HEK293 (cell line): ENCODE results near the gene E4F1.

Experiments
- GLI2 ChIP-seq: fragments of 450-650 bp; formaldehyde crosslinking; IDR thresholded peaks from 2 replicates; pipeline ENCODE4; 2017; ENCODE audit warnings: missing biosample characterization, missing genetic modification characterization, low read depth, borderline replicate concordance
- GLI4 ChIP-seq: fragments of 450-650 bp; formaldehyde crosslinking; IDR thresholded peaks from 2 replicates; pipeline ENCODE4 v1.5.1; 2016; ENCODE audit warnings: missing biosample characterization, missing genetic modification characterization
- HOXD13 ChIP-seq: sonication (generic); formaldehyde crosslinking; IDR thresholded peaks from 2 replicates; pipeline ENCODE4 v1.8.0; 2022; ENCODE audit warnings: missing genetic modification reagents, borderline replicate concordance
- OSR2 ChIP-seq: fragments of 450-650 bp; formaldehyde crosslinking; IDR thresholded peaks from 2 replicates; pipeline ENCODE4 v1.5.1; 2016; ENCODE audit warnings: missing biosample characterization, missing genetic modification characterization
- ZFP69B ChIP-seq: fragments of 450-650 bp; formaldehyde crosslinking; IDR thresholded peaks from 2 replicates; pipeline ENCODE4 v1.5.1; 2016; ENCODE audit warnings: missing biosample characterization, missing genetic modification characterization
- ZNF138 ChIP-seq: fragments of 450-650 bp; formaldehyde crosslinking; IDR thresholded peaks from 2 replicates; pipeline ENCODE4 v1.5.1; 2016; ENCODE audit warnings: missing biosample characterization, missing genetic modification characterization, borderline replicate concordance
- ZNF2 ChIP-seq: fragments of 450-650 bp; formaldehyde crosslinking; IDR thresholded peaks from 2 replicates; pipeline ENCODE4 v1.5.1; 2016; ENCODE audit warnings: missing biosample characterization, missing genetic modification characterization
- ZNF202 ChIP-seq: fragments of 450-650 bp; formaldehyde crosslinking; IDR thresholded peaks from 2 replicates; pipeline ENCODE4 v1.5.1; 2016; ENCODE audit warnings: missing biosample characterization, missing genetic modification characterization, borderline replicate concordance
- ZNF24 ChIP-seq: fragments of 450-650 bp; formaldehyde crosslinking; IDR thresholded peaks from 2 replicates; pipeline ENCODE4 v1.5.1; 2016; ENCODE audit warnings: missing biosample characterization, missing genetic modification characterization
- ZNF266 ChIP-seq: fragments of 450-650 bp; formaldehyde crosslinking; IDR thresholded peaks from 2 replicates; pipeline ENCODE4 v1.5.1; 2016; ENCODE audit warnings: missing biosample characterization, missing genetic modification characterization, low read depth
- ZNF292 ChIP-seq: fragments of 450-650 bp; formaldehyde crosslinking; IDR thresholded peaks from 2 replicates; pipeline ENCODE4 v1.5.1; 2016; ENCODE audit warnings: low read depth, missing biosample characterization, missing genetic modification characterization, borderline replicate concordance
- ZNF366 ChIP-seq: fragments of 450-650 bp; formaldehyde crosslinking; conservative IDR thresholded peaks from 2 replicates; pipeline ENCODE4 v1.5.1; 2016; ENCODE audit warnings: missing biosample characterization, missing genetic modification characterization
- ZNF394 ChIP-seq: fragments of 450-650 bp; formaldehyde crosslinking; IDR thresholded peaks from 2 replicates; pipeline ENCODE4 v1.5.1; 2016; ENCODE audit warnings: missing biosample characterization, missing genetic modification characterization, mild to moderate bottlenecking, moderate library complexity, borderline replicate concordance
- ZNF416 ChIP-seq: fragments of 450-650 bp; formaldehyde crosslinking; IDR thresholded peaks from 2 replicates; pipeline ENCODE4 v1.5.1; 2016; ENCODE audit warnings: missing biosample characterization, missing genetic modification characterization
- ZNF521 ChIP-seq: fragments of 450-650 bp; formaldehyde crosslinking; IDR thresholded peaks from 2 replicates; pipeline ENCODE4 v1.5.1; 2017; ENCODE audit warnings: missing biosample characterization, mild to moderate bottlenecking, missing genetic modification characterization
- ZNF529 ChIP-seq: fragments of 450-650 bp; formaldehyde crosslinking; IDR thresholded peaks from 2 replicates; pipeline ENCODE4 v1.5.1; 2017; ENCODE audit warnings: missing genetic modification characterization, missing biosample characterization; ENCODE audit not compliant: insufficient replicate concordance
- ZNF530 ChIP-seq: fragments of 450-650 bp; formaldehyde crosslinking; IDR thresholded peaks from 2 replicates; pipeline ENCODE4 v1.5.1; 2016; ENCODE audit warnings: low read depth, missing biosample characterization, missing genetic modification characterization
- ZNF670 ChIP-seq: fragments of 450-650 bp; formaldehyde crosslinking; IDR thresholded peaks from 2 replicates; pipeline ENCODE4 v1.5.1; 2016; ENCODE audit warnings: missing biosample characterization, missing genetic modification characterization, low read depth
- ZNF776 ChIP-seq: fragments of 450-650 bp; formaldehyde crosslinking; IDR thresholded peaks from 2 replicates; pipeline ENCODE4 v1.5.0; 2017; ENCODE audit warnings: missing biosample characterization, missing genetic modification characterization, borderline replicate concordance
- ZXDB ChIP-seq: fragments of 450-650 bp; formaldehyde crosslinking; IDR thresholded peaks from 2 replicates; pipeline ENCODE4 v1.5.1; 2016; ENCODE audit warnings: missing biosample characterization, missing genetic modification characterization
- TF ChIP-seq, protein P1 (sequence below): fragments of 450-650 bp; formaldehyde crosslinking; IDR thresholded peaks from 2 replicates; pipeline ENCODE4 v1.5.1; 2016; ENCODE audit warnings: missing biosample characterization, missing genetic modification characterization
- TF ChIP-seq, protein P2 (sequence below): fragments of 450-650 bp; formaldehyde crosslinking; IDR thresholded peaks from 2 replicates; pipeline ENCODE4 v1.5.1; 2017; ENCODE audit warnings: missing biosample characterization, missing genetic modification characterization
- TF ChIP-seq, protein P3 (sequence below): fragments of 450-650 bp; IDR thresholded peaks from 2 replicates; pipeline ENCODE4 v1.5.1; 2018; ENCODE audit warnings: missing biosample characterization, mild to moderate bottlenecking, missing genetic modification characterization
- TF ChIP-seq, protein P4 (sequence below): fragments of 450-650 bp; formaldehyde crosslinking; IDR thresholded peaks from 2 replicates; pipeline ENCODE4 v1.5.1; 2017; ENCODE audit warnings: missing biosample characterization, mild to moderate bottlenecking, missing genetic modification characterization, moderate library complexity
- TF ChIP-seq, protein P5 (sequence below): fragments of 450-650 bp; formaldehyde crosslinking; IDR thresholded peaks from 2 replicates; pipeline ENCODE4 v1.5.1; 2016; ENCODE audit warnings: missing biosample characterization, missing genetic modification characterization
- TF ChIP-seq, protein P6 (sequence below): fragments of 450-650 bp; formaldehyde crosslinking; IDR thresholded peaks from 2 replicates; pipeline ENCODE4 v1.5.1; 2016; ENCODE audit warnings: missing biosample characterization, missing genetic modification characterization
- TF ChIP-seq, protein P7 (sequence below): fragments of 450-650 bp; formaldehyde crosslinking; IDR thresholded peaks from 2 replicates; pipeline ENCODE4; 2016; ENCODE audit warnings: missing biosample characterization, missing genetic modification characterization

Gene E4F1

DNA sequence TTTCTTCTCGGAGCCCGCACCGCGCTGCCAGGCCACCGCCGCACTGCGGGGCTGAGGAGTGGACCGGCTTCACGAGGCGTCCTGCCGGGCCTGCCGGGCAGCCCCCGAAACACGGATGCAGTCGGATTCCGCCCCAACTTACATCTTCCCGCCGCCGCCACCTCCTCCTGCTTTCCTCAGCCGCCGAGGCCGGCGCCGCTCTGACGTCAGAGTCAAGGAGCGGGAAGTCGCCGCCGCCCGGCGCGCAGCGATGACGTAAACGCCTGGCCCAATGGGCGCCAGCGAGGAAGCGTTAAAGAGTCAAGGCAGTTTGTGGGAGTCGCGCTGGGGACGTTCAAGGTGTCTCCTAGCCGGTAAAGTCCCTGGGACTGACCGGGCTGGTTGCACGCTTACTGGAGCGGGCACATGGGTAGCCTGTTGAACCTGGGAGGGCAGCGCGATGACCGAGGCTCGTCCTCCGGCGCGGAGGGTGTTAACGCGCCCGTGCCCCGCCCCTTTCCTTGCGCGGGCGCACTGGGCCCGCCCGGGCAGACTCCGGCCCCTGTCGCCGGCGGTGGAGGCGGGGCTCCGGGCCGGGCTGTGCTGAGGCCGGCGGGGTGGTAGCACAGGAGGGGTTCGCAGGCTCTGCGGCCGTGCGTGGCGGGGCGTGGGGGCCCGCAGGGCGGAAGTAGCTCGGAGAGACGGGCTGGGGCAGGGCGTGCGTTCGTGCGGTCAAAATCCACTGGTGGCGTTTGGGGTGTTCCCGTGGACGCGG is 44.7 kb downstream of the E4F1 start, which contains the start of gene RNPS1 (continued):
- TF ChIP-seq, protein P1, sequence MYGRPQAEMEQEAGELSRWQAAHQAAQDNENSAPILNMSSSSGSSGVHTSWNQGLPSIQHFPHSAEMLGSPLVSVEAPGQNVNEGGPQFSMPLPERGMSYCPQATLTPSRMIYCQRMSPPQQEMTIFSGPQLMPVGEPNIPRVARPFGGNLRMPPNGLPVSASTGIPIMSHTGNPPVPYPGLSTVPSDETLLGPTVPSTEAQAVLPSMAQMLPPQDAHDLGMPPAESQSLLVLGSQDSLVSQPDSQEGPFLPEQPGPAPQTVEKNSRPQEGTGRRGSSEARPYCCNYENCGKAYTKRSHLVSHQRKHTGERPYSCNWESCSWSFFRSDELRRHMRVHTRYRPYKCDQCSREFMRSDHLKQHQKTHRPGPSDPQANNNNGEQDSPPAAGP = peak; percentile 98
- TF ChIP-seq ZNF394 (peak; percentile 81), ZFP69B (tag by site-specific recombination) (peak; percentile 94), ZNF2 (tag by site-specific recombination) (peak; percentile 95), ZNF24 (tag by site-specific recombination) (peak; percentile 76), ZNF529 (tag by site-specific recombination) (no peak), ZXDB (peak; percentile 98), OSR2 (peak; percentile 9; the same call in 1 of the 2 replicates), HOXD13 (CRISPR knock-in tag) (peak; percentile 78; the same call in 1 of the 2 replicates), ZNF776 (tag by site-specific recombination) (no peak), GLI2 (peak; percentile 62; the same call in 1 of the 2 replicates), ZNF292 (tag by site-specific recombination) (no peak), ZNF670 (tag by site-specific recombination) (no peak), ZNF416 (no peak), ZNF530 (no peak), ZNF202 (tag by site-specific recombination) (no peak), ZNF138 (tag by site-specific recombination) (no peak), GLI4 (tag by site-specific recombination) (peak; percentile 95), ZNF366 (peak; percentile 94), ZNF521 (no peak), ZNF266 (tag by site-specific recombination) (0 out of 2 replicates have a peak, but pooled peaks have one; percentile 55)
- TF ChIP-seq, protein P2, sequence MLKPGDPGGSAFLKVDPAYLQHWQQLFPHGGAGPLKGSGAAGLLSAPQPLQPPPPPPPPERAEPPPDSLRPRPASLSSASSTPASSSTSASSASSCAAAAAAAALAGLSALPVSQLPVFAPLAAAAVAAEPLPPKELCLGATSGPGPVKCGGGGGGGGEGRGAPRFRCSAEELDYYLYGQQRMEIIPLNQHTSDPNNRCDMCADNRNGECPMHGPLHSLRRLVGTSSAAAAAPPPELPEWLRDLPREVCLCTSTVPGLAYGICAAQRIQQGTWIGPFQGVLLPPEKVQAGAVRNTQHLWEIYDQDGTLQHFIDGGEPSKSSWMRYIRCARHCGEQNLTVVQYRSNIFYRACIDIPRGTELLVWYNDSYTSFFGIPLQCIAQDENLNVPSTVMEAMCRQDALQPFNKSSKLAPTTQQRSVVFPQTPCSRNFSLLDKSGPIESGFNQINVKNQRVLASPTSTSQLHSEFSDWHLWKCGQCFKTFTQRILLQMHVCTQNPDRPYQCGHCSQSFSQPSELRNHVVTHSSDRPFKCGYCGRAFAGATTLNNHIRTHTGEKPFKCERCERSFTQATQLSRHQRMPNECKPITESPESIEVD = no peak
- TF ChIP-seq, protein P3, sequence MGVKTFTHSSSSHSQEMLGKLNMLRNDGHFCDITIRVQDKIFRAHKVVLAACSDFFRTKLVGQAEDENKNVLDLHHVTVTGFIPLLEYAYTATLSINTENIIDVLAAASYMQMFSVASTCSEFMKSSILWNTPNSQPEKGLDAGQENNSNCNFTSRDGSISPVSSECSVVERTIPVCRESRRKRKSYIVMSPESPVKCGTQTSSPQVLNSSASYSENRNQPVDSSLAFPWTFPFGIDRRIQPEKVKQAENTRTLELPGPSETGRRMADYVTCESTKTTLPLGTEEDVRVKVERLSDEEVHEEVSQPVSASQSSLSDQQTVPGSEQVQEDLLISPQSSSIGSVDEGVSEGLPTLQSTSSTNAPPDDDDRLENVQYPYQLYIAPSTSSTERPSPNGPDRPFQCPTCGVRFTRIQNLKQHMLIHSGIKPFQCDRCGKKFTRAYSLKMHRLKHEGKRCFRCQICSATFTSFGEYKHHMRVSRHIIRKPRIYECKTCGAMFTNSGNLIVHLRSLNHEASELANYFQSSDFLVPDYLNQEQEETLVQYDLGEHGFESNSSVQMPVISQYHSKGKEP (tag by site-specific recombination) = no peak
- TF ChIP-seq, protein P4, sequence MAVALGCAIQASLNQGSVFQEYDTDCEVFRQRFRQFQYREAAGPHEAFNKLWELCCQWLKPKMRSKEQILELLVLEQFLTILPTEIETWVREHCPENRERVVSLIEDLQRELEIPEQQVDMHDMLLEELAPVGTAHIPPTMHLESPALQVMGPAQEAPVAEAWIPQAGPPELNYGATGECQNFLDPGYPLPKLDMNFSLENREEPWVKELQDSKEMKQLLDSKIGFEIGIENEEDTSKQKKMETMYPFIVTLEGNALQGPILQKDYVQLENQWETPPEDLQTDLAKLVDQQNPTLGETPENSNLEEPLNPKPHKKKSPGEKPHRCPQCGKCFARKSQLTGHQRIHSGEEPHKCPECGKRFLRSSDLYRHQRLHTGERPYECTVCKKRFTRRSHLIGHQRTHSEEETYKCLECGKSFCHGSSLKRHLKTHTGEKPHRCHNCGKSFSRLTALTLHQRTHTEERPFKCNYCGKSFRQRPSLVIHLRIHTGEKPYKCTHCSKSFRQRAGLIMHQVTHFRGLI = peak; percentile 65; the same call in 1 of the 2 replicates
- TF ChIP-seq, protein P5, sequence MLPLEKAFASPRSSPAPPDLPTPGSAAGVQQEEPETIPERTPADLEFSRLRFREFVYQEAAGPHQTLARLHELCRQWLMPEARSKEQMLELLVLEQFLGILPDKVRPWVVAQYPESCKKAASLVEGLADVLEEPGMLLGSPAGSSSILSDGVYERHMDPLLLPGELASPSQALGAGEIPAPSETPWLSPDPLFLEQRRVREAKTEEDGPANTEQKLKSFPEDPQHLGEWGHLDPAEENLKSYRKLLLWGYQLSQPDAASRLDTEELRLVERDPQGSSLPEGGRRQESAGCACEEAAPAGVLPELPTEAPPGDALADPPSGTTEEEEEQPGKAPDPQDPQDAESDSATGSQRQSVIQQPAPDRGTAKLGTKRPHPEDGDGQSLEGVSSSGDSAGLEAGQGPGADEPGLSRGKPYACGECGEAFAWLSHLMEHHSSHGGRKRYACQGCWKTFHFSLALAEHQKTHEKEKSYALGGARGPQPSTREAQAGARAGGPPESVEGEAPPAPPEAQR = peak; percentile 73
- TF ChIP-seq, protein P6, sequence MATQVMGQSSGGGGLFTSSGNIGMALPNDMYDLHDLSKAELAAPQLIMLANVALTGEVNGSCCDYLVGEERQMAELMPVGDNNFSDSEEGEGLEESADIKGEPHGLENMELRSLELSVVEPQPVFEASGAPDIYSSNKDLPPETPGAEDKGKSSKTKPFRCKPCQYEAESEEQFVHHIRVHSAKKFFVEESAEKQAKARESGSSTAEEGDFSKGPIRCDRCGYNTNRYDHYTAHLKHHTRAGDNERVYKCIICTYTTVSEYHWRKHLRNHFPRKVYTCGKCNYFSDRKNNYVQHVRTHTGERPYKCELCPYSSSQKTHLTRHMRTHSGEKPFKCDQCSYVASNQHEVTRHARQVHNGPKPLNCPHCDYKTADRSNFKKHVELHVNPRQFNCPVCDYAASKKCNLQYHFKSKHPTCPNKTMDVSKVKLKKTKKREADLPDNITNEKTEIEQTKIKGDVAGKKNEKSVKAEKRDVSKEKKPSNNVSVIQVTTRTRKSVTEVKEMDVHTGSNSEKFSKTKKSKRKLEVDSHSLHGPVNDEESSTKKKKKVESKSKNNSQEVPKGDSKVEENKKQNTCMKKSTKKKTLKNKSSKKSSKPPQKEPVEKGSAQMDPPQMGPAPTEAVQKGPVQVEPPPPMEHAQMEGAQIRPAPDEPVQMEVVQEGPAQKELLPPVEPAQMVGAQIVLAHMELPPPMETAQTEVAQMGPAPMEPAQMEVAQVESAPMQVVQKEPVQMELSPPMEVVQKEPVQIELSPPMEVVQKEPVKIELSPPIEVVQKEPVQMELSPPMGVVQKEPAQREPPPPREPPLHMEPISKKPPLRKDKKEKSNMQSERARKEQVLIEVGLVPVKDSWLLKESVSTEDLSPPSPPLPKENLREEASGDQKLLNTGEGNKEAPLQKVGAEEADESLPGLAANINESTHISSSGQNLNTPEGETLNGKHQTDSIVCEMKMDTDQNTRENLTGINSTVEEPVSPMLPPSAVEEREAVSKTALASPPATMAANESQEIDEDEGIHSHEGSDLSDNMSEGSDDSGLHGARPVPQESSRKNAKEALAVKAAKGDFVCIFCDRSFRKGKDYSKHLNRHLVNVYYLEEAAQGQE = peak; percentile 70
- TF ChIP-seq, protein P7, sequence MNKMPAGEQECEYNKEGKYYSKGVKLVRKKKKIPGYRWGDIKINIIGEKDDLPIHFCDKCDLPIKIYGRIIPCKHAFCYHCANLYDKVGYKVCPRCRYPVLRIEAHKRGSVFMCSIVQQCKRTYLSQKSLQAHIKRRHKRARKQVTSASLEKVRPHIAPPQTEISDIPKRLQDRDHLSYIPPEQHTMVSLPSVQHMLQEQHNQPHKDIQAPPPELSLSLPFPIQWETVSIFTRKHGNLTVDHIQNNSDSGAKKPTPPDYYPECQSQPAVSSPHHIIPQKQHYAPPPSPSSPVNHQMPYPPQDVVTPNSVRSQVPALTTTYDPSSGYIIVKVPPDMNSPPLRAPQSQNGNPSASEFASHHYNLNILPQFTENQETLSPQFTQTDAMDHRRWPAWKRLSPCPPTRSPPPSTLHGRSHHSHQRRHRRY (tag by site-specific recombination) = peak; percentile 89
